K562 (cell line): Measurements from ENCODE around the gene BBLN. TPM values are rescaled to one million over a fixed set of nuclear protein-coding genes. Genes with fewer than 3 reads are reported as not detected.

Source experiments
- ATAC-seq: fragments of 200-7000 bp; cut with Tn5 transposase; 3 replicates; pipeline ENCODE4 v1.9.1; 2020; ENCODE audit warnings: moderate library complexity
- BruUV-seq: library from RNA; stranded (reverse); fragments of 400-500 nt; replicated peaks from 2 replicates; lab custom pipeline; 2021; lab: Mats Ljungman, UMichigan
- CTCF ChIA-PET: fragments of 300-600 bp; formaldehyde crosslinking; extraction: SDS; loops from one replicate; lab custom pipeline; 2021; ENCODE audit warnings: low intra/inter-chr PET ratio; lab: Yijun Ruan, JAX
- POLR2A ChIA-PET: fragments of 300-600, 350-650 bp; sonication (Branson Sonifier 250); formaldehyde crosslinking; extraction: SDS; loops from one replicate; lab custom pipeline; 2021; ENCODE audit warnings: antibody characterized with exemption, inconsistent platforms; lab: Yijun Ruan, JAX
- DNase-seq, 4 experiments: peaks; one replicate each; pipeline versions ENCODE4 v3.0.0 to v3.0.0-alpha.2; 2011 to 2018; ENCODE audit warnings: low spot score in 3 of 4, mixed read lengths in 3 of 4; ENCODE audit errors: extremely low read depth in 1 of 4
- FAIRE-seq: peaks from 2 replicates; lab custom pipeline; 2011; peaks lifted over from hg19 to GRCh38; lab: Jason Lieb, UNC
- H2AFZ ChIP-seq: 2 replicates; pipeline ENCODE4 v1.6.0; 2011; ENCODE audit warnings: low read depth, low read length, control low read depth, inconsistent platforms
- H3K27ac ChIP-seq: fragments of 200-600 bp; 3 replicates; pipeline ENCODE4 v1.8.0; 2011; ENCODE audit warnings: low read depth, mild to moderate bottlenecking, control low read depth, inconsistent platforms, low read length, moderate library complexity, mixed read lengths; ENCODE audit errors: extremely low read depth
- H3K27me3 ChIP-seq, 2 experiments: fragments of 300-600 bp in 1 of 2; 2 replicates in 1 of 2; 3 replicates in 1 of 2; pipeline versions ENCODE4 v1.6.0 to v1.8.0; 2011; ENCODE audit warnings: inconsistent platforms in 2 of 2, low read length in 2 of 2, mild to moderate bottlenecking in 1 of 2, mixed read lengths in 1 of 2, moderate library complexity in 1 of 2; ENCODE audit not compliant: control insufficient read depth in 2 of 2, insufficient read depth in 2 of 2
- H3K36me3 ChIP-seq: fragments of 300-600 bp; 3 replicates; pipeline ENCODE4 v1.8.0; 2011; ENCODE audit warnings: mild to moderate bottlenecking, low read length, inconsistent platforms; ENCODE audit not compliant: control insufficient read depth, insufficient read depth
- H3K4me1 ChIP-seq, 2 experiments: fragments of 200-600 bp in 1 of 2; replicated peaks in 1 of 2; 2 replicates in 1 of 2; 3 replicates in 1 of 2; pipeline versions ENCODE4 v1.5.1 to v1.8.0; 2011; ENCODE audit warnings: inconsistent platforms in 2 of 2, low read length in 2 of 2, mild to moderate bottlenecking in 1 of 2, mixed read lengths in 1 of 2, moderate library complexity in 1 of 2; ENCODE audit not compliant: control insufficient read depth in 2 of 2, insufficient read depth in 2 of 2
- H3K4me2 ChIP-seq: 2 replicates; pipeline ENCODE4 v1.6.1; 2011; ENCODE audit warnings: low read length, control low read depth, inconsistent platforms, mixed read lengths; ENCODE audit not compliant: insufficient read depth
- H3K4me3 ChIP-seq: fragments of 200-600 bp; sonication (generic), shearing (Covaris generic); 2 replicates; pipeline ENCODE4 v1.5.1; 2016; ENCODE audit warnings: control low read depth, inconsistent platforms
- H3K79me2 ChIP-seq: fragments of 200-600 bp; 3 replicates; pipeline ENCODE4 v1.8.0; 2011; ENCODE audit warnings: low read length, inconsistent platforms; ENCODE audit not compliant: control insufficient read depth, insufficient read depth
- H3K9ac ChIP-seq, 2 experiments: 2 replicates each; pipeline versions ENCODE4 v1.6.0 to v1.6.1; 2011; ENCODE audit warnings: low read depth in 2 of 2, low read length in 2 of 2, control low read depth in 1 of 2, inconsistent platforms in 1 of 2, mild to moderate bottlenecking in 1 of 2, mixed read lengths in 1 of 2; ENCODE audit not compliant: insufficient read depth in 1 of 2
- H3K9me1 ChIP-seq: one replicate; pipeline ENCODE4 v1.6.0; 2011; ENCODE audit warnings: inconsistent platforms, mild to moderate bottlenecking, low read length, moderate library complexity; ENCODE audit not compliant: control insufficient read depth, insufficient read depth
- H3K9me3 ChIP-seq: replicated peaks from 2 replicates; pipeline ENCODE4 v1.5.1; 2011; ENCODE audit warnings: low read depth, low read length, inconsistent platforms; ENCODE audit not compliant: control insufficient read depth, insufficient read depth
- H4K20me1 ChIP-seq: replicated peaks from 2 replicates; pipeline ENCODE4 v1.6.1; 2011; ENCODE audit warnings: low read length, inconsistent platforms, mixed read lengths; ENCODE audit not compliant: control insufficient read depth, insufficient read depth
- ATF3 ChIP-seq, 2 experiments: fragments of 450-650 bp in 1 of 2; sonication (generic) in 1 of 2; formaldehyde crosslinking in 1 of 2; IDR thresholded peaks in 1 of 2; conservative IDR thresholded peaks in 1 of 2; 2 replicates each; pipeline versions ENCODE4 v1.6.1 to v1.8.1; 2016 to 2023; ENCODE audit warnings: mild to moderate bottlenecking in 2 of 2, moderate library complexity in 2 of 2, inconsistent platforms in 1 of 2, missing genetic modification reagents in 1 of 2
- CEBPB ChIP-seq: fragments of 450-650 bp; IDR thresholded peaks from 2 replicates; pipeline ENCODE4 v1.6.1; 2016; ENCODE audit warnings: missing genetic modification characterization, missing compliant biosample characterization
- CEBPG ChIP-seq, 3 experiments: fragments of 200-800 bp in 1 of 3; sonication (Bioruptor generic) in 1 of 3; sonication (generic) in 1 of 3; formaldehyde crosslinking in 1 of 3; IDR thresholded peaks in 2 of 3; conservative IDR thresholded peaks in 1 of 3; 2 replicates each; pipeline versions ENCODE4 v1.6.1 to v1.8.0; 2016 to 2022; ENCODE audit warnings: missing compliant biosample characterization in 2 of 3, missing genetic modification characterization in 2 of 3, mild to moderate bottlenecking in 1 of 3, missing genetic modification reagents in 1 of 3
- CLOCK ChIP-seq: fragments of 250-450 bp; sonication (Bioruptor Pico); IDR thresholded peaks from 2 replicates; pipeline ENCODE4 v1.4.0; 2020; ENCODE audit warnings: mild to moderate bottlenecking, moderate library complexity, borderline replicate concordance
- FOSL1 ChIP-seq: fragments of 200-800 bp; sonication (Bioruptor generic); conservative IDR thresholded peaks from 2 replicates; pipeline ENCODE4 v1.6.1; 2016; ENCODE audit warnings: missing genetic modification characterization, missing compliant biosample characterization
- JUN ChIP-seq, 2 experiments: sonication (generic) in 1 of 2; formaldehyde crosslinking in 1 of 2; IDR thresholded peaks; 2 replicates each; pipeline versions ENCODE4 v1.6.1 to v1.8.0; 2012 to 2022; ENCODE audit warnings: borderline replicate concordance in 2 of 2, mild to moderate bottlenecking in 2 of 2, improper control_type of control experiment in 1 of 2, low read depth in 1 of 2, low read length in 1 of 2, missing genetic modification reagents in 1 of 2
- JUND ChIP-seq, 2 experiments: IDR thresholded peaks; 2 replicates in 1 of 2; 3 replicates in 1 of 2; pipeline ENCODE4 v1.6.1; 2011; ENCODE audit warnings: borderline replicate concordance in 2 of 2, low read depth in 2 of 2, low read length in 2 of 2, improper control_type of control experiment in 1 of 2, missing biosample characterization in 1 of 2, missing genetic modification characterization in 1 of 2, missing genetic modification reagents in 1 of 2
- NCOA6 ChIP-seq: fragments of 450-650 bp; IDR thresholded peaks from 2 replicates; pipeline ENCODE4 v1.6.1; 2017; ENCODE audit warnings: mild to moderate bottlenecking
- WGBS: fragments of 100-300 bp; shearing (Covaris generic); methylation state at CpG from one replicate; pipeline ENCODE4 v1.1.6; 2016; ENCODE audit warnings: low coverage, mixed read lengths; ENCODE audit not compliant: insufficient coverage; ENCODE audit errors: missing lambda C conversion rate; 5-methylcytosine and 5-hydroxymethylcytosine counted together
- in situ Hi-C: fragments of 300-500 bp; cut with MboI; formaldehyde crosslinking; loops from 4 replicates; pipeline ENCODE4 v1.15.0; 2018; ENCODE audit warnings: inconsistent platforms, mixed read lengths
- intact Hi-C: fragments of 100-400 bp; cut with micrococcal nuclease; formaldehyde crosslinking; loops from 2 replicates; pipeline ENCODE4 v1.14.2; 2022
- polyA plus RNA-seq, 8 experiments: library from polyadenylated mRNA; depleted of rRNA in 4 of 8; stranded (reverse) in 5 of 8; unstranded in 3 of 8; fragments of >200 nt; fragmentation: Nextera tagmentation in 2 of 8; fragmentation: Illumina TruSeq in 1 of 8; extraction: Ambion mirVana in 2 of 8; extraction: Trizol in 1 of 8; gene quantifications; 2 replicates each; pipeline versions ENCODE4 v1.2.1 to v1.2.3, GENCODE V29; 2011 to 2014; ENCODE audit warnings: inconsistent platforms in 1 of 8, missing spikeins in 1 of 8
- total RNA-seq, 7 experiments: library from RNA; depleted of rRNA in 6 of 7; stranded (reverse); fragments of >200 nt in 6 of 7; fragmentation: Illumina TruSeq in 2 of 7; extraction: Trizol in 2 of 7; gene quantifications; 2 replicates each; pipeline versions ENCODE4 v1.2.1 to v1.2.3, GENCODE V29; 2011 to 2021; ENCODE audit warnings: low replicate concordance in 1 of 7

The BBLN gene
- total and polyA plus RNA-seq, 9 of the 15 experiments (the other 6 are each of a cell fraction or from before 2014, with no cell fraction given) = 4.2 to 331 (median 87.1) TPM

GRCh38 chr9:128175102-128175563 is 15.1 kb downstream of the BBLN start:
- no peak for FAIRE-seq

More at GRCh38 chr9:128175102-128175563, 15.1 kb downstream of the BBLN start:
- Histone ChIP-seq H3K4me1 (peaks cover 0 to 24% of the 10 kb centered on the region in 2 experiments; a peak in 3 of 5 replicates), H3K9me3 (no peaks in the 10 kb centered on the region), H3K27ac (peak overlapping the region; percentile 5; the same call in 1 of the 3 replicates), H3K79me2 (no peaks in the 10 kb centered on the region), H2AFZ (no peak overlapping the region), H3K36me3 (peaks cover 82% of the 10 kb centered on the region), H3K9me1 (no peaks in the 10 kb centered on the region), H3K27me3 (no peaks in the 10 kb centered on the region), H3K4me3 (no peak overlapping the region), H3K9ac (peak overlapping the region in 1 of 2 experiments; percentile 31; a peak in 1 of 4 replicates), H3K4me2 (no peak overlapping the region), H4K20me1 (peaks cover 3% of the 10 kb centered on the region; the same call in 1 of the 2 replicates)
- WGBS = 68% methylated on average over 8 of the region's 8 CpGs
- ChIA-PET POLR2A (interaction anchor here (0.7 to 12.6 kb wide), 7 partner anchors 9 to 24 kb away, joined by 3 to 155 read pairs (median 4); partner anchors contain the start of genes BBLN and CIZ1), CTCF (no interaction called here)
- intact Hi-C loops = no loop called here
- BruUV-seq = no TSS peak
- in situ Hi-C loops = loop anchor here (10.0 kb wide), 1 partner anchor 520 kb away; no protein-coding TSS in a partner anchor
- DNase-seq (no peak), ATAC-seq (no peak)
- TF ChIP-seq CLOCK (CRISPR knock-in tag) (no peak), NCOA6 (no peak), JUND (IDR thresholded peaks at IDR 0.05; ENCODE audit: borderline replicate concordance, low read depth, low read length) (0 out of 2 replicates have a peak, but pooled peaks have one; percentile 21), JUND (tag; IDR thresholded peaks at IDR 0.05; ENCODE audit: borderline replicate concordance, low read depth, low read length) (no peak; the same call in 2 of the 3 replicates), JUN (IDR thresholded peaks at IDR 0.05; ENCODE audit: borderline replicate concordance, low read depth, low read length) (no peak), JUN (CRISPR knock-in tag; IDR thresholded peaks at IDR 0.05; ENCODE audit: borderline replicate concordance) (peak; percentile 45; the same call in 1 of the 2 replicates), FOSL1 (tag) (peak; percentile 42; the same call in 1 of the 2 replicates), CEBPG (CRISPR knock-in tag; IDR thresholded peaks at IDR 0.05) (0 out of 2 replicates have a peak, but pooled peaks have one; percentile 14), CEBPG (tag; conservative IDR thresholded peaks at IDR 0.05 in 1 of 2, IDR thresholded peaks at IDR 0.05 in 1 of 2) (peak; percentile 83 to 86), CEBPB (tag) (peak; percentile 79), ATF3 (IDR thresholded peaks at IDR 0.05) (peak; percentile 88), ATF3 (CRISPR knock-in tag; conservative IDR thresholded peaks at IDR 0.05) (no peak)
